GM08714 (cell line): ENCODE data around the gene IL1A.

Experiments used
- H3K4me3 ChIP-seq: fragments of 200-500 bp; sonication (Bioruptor generic); 2 replicates; pipeline ENCODE4 v1.5.1; 2014; ENCODE audit warnings: mild to moderate bottlenecking, low read length, inconsistent platforms
- ZNF274 ChIP-seq: IDR thresholded peaks from 2 replicates; pipeline ENCODE4 v1.6.1; 2012; ENCODE audit warnings: mild to moderate bottlenecking, low read depth, low read length

IL1A gene

DNA sequence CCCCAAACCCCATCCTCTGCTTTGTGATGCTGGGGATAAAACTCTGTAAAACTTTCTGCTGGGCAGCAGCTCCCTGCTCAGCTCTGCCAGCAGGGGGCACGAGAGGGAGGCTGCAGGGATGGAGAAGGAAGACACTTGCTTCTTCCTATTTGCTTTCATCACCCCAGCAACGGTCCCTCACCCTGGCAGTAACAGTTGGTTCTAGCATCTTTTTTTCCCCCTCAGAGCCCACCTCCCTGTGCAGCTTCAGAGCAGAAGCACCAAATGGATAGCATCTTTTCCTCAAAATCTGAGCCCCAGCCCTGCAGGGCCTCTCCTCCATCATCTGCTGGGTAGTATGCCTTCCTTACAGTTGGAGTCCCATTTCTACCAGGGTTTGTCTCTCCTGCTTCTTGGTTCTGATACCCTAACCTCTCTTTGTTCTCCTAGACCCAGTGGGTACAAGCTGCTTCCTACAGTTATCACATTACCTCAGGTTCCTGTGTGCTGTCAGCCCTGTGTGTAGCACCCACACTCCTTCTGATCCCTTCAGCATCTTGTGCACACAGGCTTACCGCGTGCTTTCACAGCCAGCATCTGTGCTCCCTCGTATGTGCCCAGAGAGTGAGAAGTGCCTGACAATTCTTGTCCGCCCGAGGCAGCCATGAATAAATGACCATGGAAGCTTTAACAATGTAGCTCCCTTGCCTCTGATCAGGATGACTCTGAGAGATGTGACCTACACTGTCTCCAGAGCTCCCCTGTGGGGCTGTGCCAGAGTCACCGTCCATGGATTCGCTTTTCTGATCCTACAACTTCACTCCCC is 34.3 kb downstream of the IL1A start:
- no peak for TF ChIP-seq ZNF274

DNA sequence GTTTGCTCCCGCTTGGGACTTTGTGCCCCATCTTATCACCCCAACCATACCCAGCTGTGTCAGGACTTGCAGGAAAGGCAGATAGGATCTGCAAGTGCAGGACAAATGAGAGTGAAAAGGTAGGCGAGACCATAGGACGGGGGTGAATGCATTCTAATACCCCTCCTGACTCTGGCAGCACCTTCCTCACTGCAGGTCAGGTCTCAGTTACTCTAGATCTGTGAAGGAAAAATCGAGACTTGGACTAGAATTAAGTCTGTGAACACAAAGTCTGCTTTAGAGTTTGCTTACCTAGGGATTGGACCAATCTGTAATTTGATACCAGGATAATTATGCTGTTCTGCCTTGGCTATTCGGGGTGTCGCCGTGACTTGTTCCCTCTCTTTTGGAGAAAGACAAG is 43.8 kb downstream of the IL1A start:
- no peak overlapping the region for H3K4me3 ChIP-seq
- TF ChIP-seq ZNF274 = no peak

More for the DNA sequence above, 34.3 kb downstream of the IL1A start:
- no peak overlapping the region for H3K4me3 ChIP-seq

DNA sequence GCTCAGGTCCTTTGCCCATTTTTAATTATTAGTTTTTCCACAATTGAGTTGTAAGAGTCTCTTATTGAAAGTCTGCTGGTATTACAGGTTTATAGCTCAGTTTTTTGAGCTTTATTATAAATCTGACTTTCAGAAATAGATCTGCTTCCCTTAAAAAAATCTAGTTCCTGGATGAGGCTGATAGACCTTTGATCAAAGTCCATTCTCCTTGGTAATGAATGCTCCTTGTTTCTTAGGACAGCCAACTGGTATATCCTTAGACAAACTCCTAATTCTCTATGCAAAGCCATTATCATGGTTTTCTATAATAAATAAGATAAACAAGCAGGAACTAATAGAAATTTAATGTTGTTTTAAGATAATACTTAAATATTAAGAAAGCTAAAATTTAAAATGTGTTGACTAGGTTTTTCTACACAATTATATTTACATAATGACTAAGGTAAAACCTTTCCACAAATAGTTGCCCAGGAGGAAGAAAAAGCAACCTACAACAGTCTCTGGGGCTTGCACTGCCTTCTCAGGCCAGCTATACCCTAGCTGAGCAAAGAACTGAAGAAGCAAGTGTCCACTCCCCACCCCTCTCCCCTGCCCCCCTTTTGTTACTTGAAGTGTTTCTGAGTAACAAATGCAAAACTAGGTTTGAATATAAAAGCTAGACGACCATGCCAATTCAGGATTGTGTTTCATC is 46.6 kb downstream of the IL1A start:
- H3K4me3 ChIP-seq = no peak overlapping the region
- TF ChIP-seq ZNF274 = no peak

DNA sequence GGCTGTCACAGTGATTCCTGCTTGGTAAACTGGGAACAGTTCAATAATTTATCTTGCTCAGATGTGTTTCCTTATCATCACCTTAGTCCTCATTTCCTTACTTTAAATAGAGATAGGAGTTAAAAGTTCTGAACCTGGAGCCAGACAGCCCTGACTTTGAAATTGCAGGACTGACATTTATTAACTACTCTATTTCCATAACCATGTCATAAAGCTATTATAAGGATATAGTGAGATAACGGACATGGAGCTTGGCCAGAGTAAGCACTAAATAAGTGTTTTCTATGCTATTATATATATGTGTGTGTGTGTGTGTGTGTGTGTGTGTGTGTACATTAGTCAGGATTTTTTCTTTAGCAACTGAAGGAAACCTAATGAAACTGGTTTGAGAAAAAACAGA is 50.4 kb downstream of the IL1A start:
- no peak for TF ChIP-seq ZNF274

DNA sequence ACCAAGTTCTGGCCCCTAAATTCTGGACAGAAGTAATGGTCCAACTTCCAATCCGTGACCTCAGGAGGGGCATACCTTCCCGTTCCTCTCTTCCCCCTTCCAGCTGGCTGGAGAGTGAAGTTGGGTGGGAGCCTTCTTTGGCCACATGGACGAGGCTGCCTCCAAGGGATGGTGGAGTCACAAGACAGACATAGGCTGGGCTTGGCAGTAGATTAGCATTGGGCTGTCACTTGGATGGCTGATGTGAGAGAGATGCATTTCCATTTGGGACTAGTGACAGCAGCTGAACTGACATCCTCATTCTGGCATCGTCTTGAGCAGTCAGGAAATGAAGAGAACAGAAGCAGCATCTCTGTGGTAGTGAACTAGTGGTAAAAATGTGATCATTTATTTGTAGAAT is 50.8 kb downstream of the IL1A start:
- TF ChIP-seq ZNF274 = no peak
- no peak overlapping the region for H3K4me3 ChIP-seq

More for the DNA sequence above, 50.4 kb downstream of the IL1A start:
- H3K4me3 ChIP-seq = no peak overlapping the region

DNA sequence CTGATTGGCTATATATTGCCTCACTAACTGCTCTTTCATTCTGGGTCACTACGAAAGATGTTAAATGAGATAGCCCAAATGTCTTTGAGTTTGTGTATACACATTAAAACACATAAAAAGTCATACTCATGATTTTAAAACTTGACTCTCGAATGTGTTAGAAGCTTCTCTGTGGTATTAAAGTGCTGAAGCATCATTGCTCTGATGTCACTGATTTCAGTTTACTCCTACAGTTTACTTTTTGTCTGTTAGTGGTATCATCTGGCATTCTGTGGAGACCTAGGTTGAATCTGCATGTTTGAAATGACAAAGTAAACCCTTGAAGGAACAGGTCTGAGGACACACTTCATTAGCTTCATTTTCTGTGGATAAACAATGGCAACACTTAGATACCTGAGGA is 52.8 kb downstream of the IL1A start:
- TF ChIP-seq ZNF274 = no peak
- no peak overlapping the region for H3K4me3 ChIP-seq

DNA sequence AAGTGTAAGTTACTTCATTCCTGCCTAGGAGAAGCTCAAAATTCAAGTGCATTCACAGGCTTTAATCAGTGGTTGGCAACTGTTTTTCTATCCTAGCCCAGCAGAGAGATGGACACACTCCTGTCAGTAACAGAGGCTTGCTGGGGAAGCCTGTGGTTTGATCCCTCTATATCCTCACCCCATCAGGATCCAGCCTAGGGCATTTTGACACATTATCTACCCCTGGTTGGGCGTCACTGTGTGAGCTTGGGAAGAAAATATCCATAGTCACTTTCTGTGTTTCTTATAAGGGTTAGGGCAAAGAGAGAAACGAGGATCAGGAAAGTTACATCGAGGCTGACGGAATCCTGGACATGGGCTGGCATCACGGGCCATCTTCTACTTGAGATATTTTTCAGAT is 53.5 kb downstream of the IL1A start:
- no peak overlapping the region for H3K4me3 ChIP-seq
- no peak for TF ChIP-seq ZNF274

DNA sequence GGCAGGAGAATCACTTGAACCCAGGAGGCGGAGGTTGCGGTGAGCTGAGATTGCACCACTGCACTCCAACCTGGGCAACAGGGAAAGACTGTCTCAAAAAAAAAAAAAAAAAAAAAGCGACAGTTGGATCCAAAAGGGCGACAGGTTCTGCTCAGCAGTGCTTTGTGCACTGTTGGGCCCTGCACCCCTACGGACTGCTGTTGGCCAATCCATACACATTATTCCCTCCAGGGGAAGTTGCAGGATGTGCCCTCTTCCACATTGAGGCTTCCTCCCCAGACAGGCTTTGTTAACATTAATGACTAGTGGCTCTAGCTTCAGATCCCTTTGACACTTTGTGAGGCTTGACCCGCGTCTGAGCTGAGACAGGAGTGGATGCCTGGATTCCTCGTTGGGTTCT is 54.1 kb downstream of the IL1A start:
- TF ChIP-seq ZNF274 = no peak
- no peak overlapping the region for H3K4me3 ChIP-seq

DNA sequence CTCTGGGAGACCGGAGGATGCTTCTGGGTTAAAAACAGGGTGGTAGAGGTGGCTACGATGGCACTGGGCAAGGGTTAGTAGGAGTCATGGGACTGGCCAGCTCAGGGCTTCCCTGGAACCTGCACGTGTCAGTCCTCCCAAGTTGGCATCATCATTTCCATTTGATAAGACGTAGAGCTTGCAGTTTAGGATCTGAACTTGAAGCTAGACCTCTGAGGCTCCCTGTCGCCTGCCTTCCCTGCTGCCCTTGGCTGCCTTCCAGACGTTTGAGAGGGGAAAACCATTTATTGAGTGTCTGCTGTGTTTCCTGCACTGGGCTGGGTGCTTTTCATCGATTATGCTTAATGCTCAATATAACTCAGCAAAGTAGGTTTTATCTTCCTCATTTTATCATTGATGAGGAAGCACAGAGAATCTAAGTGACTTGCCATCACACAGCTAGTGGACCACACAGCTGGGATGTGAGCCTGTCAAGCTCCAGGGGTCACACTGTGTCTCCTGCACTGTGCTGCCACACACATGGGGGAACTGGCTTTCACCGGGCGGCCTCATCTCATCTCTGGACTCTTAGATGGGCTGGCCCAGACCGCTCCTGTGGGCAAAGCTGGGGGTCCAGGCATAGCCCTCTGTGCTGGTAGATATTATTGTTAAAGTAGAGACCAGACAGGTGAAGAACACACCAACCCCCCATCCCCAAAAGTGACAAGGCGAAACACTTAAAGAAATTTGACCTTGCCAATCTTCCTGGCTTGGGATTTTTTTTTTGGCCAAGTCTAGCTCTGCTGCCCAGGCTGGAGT is 55.7 kb downstream of the IL1A start:
- TF ChIP-seq ZNF274 = no peak
- no peak overlapping the region for H3K4me3 ChIP-seq

DNA sequence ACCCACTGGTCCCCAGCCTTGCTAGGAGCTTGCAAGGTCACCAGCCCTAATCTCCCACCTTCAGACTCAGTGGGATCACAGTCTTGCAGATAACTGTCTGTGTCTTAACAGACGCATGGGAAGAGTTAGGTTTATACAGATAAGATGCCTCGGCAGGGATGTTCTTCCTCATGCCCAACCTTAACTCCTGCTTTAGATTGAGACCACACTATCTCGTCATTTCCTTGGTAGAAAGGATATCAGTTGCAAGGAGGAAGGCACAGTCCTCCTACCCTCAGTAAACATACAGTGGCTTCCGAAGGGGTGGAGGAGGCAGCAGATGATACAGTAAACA is 56.3 kb downstream of the IL1A start:
- H3K4me3 ChIP-seq = no peak overlapping the region
- TF ChIP-seq ZNF274 = no peak

DNA sequence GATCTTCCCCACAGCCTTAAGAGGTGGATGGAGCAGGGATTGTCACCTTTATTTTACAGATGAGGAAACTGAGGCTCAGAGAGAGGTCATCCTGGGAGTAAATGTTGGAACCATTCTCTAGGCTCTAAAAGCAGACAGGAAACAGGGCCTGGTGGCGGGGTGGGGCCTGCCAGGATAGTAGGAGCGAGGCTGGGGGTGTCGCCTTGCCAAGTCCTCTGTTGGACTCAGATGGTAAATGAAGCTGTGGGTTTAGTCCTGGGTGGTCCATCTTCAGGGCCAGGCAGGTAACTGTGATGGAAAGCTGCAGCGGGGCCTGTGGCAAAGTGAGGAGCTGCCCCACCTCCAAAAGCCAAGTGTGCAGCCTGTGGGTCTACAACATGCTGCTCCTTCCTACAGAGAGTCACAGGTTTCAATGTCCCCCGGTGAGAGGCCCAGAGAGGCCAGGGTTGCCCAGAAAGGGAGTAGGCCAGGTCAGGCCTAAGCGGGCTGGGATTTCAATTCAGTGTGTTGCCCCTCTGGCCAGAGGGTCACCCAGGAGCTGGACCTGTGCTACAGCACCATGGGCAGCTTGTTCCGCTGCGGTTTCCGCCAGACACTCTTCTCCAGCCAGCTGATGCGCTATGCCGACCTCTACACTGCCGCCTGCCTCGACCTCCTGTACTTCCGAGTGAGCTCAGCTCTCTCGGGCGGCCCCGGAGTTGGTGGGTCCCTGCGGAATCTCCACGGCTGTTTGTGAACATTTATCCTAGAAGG is 56.8 kb downstream of the IL1A start:
- TF ChIP-seq ZNF274 = no peak
- H3K4me3 ChIP-seq = no peak overlapping the region

DNA sequence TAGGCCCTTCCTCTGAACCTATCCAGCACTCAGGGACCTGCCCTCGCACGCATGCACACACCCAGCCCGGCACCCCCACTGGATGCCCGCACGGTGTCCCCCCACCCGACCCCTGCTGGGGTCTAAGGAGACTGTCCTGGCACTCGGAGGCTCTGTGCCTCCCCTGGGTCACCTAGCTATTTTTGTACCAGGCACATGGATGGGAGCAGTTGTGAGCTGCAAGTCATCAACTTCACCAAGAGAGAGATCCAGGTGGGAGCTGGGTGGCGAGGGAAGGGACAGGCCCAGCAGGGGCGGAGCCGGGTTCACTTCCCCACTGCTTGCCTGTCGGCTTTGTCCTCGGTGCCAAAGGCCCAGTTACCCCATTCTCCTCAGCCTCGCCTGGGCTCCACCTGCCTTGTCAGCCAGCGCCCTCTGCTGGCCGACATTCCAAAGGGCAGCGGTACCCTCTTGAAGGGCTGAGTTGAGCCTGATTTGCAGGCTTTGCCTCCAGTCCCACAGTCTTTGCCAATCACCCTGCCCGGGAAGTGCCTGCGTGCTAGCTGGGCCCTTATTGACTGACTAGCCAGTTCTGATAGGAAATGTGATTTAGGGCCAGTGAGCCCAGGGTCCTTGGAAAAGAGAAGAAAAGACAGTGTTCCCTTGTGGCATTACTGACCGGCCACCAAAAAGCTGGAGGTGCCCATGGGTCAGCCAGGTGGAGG is 57.7 kb downstream of the IL1A start:
- TF ChIP-seq ZNF274 = no peak
- no peak overlapping the region for H3K4me3 ChIP-seq
